ENCODE measurements around the gene SRPK3. TPM values are rescaled to one million over a fixed set of nuclear protein-coding genes. Genes with fewer than 3 reads are reported as not detected.

The SRPK3 gene
- polyA plus RNA-seq, 1 donor (not counting 4 experiments of a cell fraction or from before 2014, with no cell fraction given): 0.10 TPM

- Histone ChIP-seq H2AFZ (ENCODE audit: control insufficient read depth, low read length) (no peak overlapping the region), H3K36me3 (ENCODE audit: control insufficient read depth in 2 of 2, extremely low read depth in 1 of 2, insufficient read depth in 2 of 2, low read length in 2 of 2) (no peaks in the 10 kb centered on the region), H3K4me2 (ENCODE audit: control insufficient read depth, extremely low read depth, insufficient read depth, low read depth, low read length) (no peak overlapping the region), H3K27ac (ENCODE audit: control insufficient read depth, insufficient read depth, low read length) (no peak overlapping the region), H3K4me3 (ENCODE audit: control insufficient read depth in 2 of 3, extremely low read depth in 1 of 3, insufficient read depth in 2 of 3, low read depth in 1 of 3, low read length in 3 of 3) (no peak overlapping the region), H3K9me1 (ENCODE audit: control insufficient read depth, extremely low read depth, insufficient read depth, low read length) (no peaks in the 10 kb centered on the region), H3K9me3 (ENCODE audit: control insufficient read depth, low read depth, low read length) (no peaks in the 10 kb centered on the region), H4K20me1 (ENCODE audit: control insufficient read depth, extremely low read depth, insufficient read depth, low read length) (no peaks in the 10 kb centered on the region), H3K9ac (ENCODE audit: control insufficient read depth, extremely low read depth, insufficient read depth, low read length) (no peak overlapping the region), H3K27me3 (ENCODE audit: control insufficient read depth, extremely low read depth, insufficient read depth, low read length) (no peaks in the 10 kb centered on the region), H3K79me2 (ENCODE audit: control insufficient read depth, insufficient read depth, low read length) (no peaks in the 10 kb centered on the region), H3K4me1 (ENCODE audit: control insufficient read depth, extremely low read depth, insufficient read depth, low read length) (no peaks in the 10 kb centered on the region)
- DNase-seq (ENCODE audit: low read depth, low spot score) (no peak), FAIRE-seq (no peak)
- TF ChIP-seq EZH2 (IDR thresholded peaks at IDR 0.05; ENCODE audit: low read length): no peak
- TF ChIP-seq CTCF (optimal IDR thresholded peaks at IDR 0.05 in 1 of 3, IDR thresholded peaks at IDR 0.05 in 1 of 3, conservative IDR thresholded peaks at IDR 0.05 in 1 of 3; ENCODE audit: extremely low read depth in 1 of 3, insufficient read depth in 2 of 3, low read length in 3 of 3): no peak
- dilution Hi-C loops (cut with MboI; ENCODE audit: extremely low pct_ligation_motif_present, low sequenced_read_pairs): no loop called here
Measured at GRCh38 chrX:153750127-153750774, 30.6 kb upstream of the SRPK3 start.

- no peak for FAIRE-seq
- H3K79me2 ChIP-seq (ENCODE audit: control insufficient read depth, insufficient read depth, low read length): no peaks in the 10 kb centered on the region
Measured at GRCh38 chrX:153755136-153755535, 25.7 kb upstream of the SRPK3 start.

More at GRCh38 chrX:153755136-153755535, 25.7 kb upstream of the SRPK3 start:
- dilution Hi-C loops (cut with MboI; ENCODE audit: extremely low pct_ligation_motif_present, low sequenced_read_pairs): no loop called here
- no peaks in the 10 kb centered on the region for H4K20me1 ChIP-seq (ENCODE audit: control insufficient read depth, extremely low read depth, insufficient read depth, low read length)
- no peaks in the 10 kb centered on the region for H3K9me3 ChIP-seq (ENCODE audit: control insufficient read depth, low read depth, low read length)
- no peaks in the 10 kb centered on the region for H3K27me3 ChIP-seq (ENCODE audit: control insufficient read depth, extremely low read depth, insufficient read depth, low read length)
- DNase-seq (ENCODE audit: low read depth, low spot score): no peak
- H3K4me1 ChIP-seq (ENCODE audit: control insufficient read depth, extremely low read depth, insufficient read depth, low read length): no peaks in the 10 kb centered on the region
- no peak overlapping the region for H3K4me2 ChIP-seq (ENCODE audit: control insufficient read depth, extremely low read depth, insufficient read depth, low read depth, low read length)
- no peaks in the 10 kb centered on the region for H3K9me1 ChIP-seq (ENCODE audit: control insufficient read depth, extremely low read depth, insufficient read depth, low read length)
- H3K4me3 ChIP-seq (ENCODE audit: control insufficient read depth in 2 of 3, extremely low read depth in 1 of 3, insufficient read depth in 2 of 3, low read depth in 1 of 3, low read length in 3 of 3): no peak overlapping the region
- H3K27ac ChIP-seq (ENCODE audit: control insufficient read depth, insufficient read depth, low read length): no peak overlapping the region
- no peaks in the 10 kb centered on the region for H3K36me3 ChIP-seq (ENCODE audit: control insufficient read depth in 2 of 2, extremely low read depth in 1 of 2, insufficient read depth in 2 of 2, low read length in 2 of 2)
- H3K9ac ChIP-seq (ENCODE audit: control insufficient read depth, extremely low read depth, insufficient read depth, low read length): no peak overlapping the region
- no peak overlapping the region for H2AFZ ChIP-seq (ENCODE audit: control insufficient read depth, low read length)
- TF ChIP-seq CTCF (optimal IDR thresholded peaks at IDR 0.05 in 1 of 3, IDR thresholded peaks at IDR 0.05 in 1 of 3, conservative IDR thresholded peaks at IDR 0.05 in 1 of 3; ENCODE audit: extremely low read depth in 1 of 3, insufficient read depth in 2 of 3, low read length in 3 of 3) (no peak), EZH2 (IDR thresholded peaks at IDR 0.05; ENCODE audit: low read length) (no peak)

Measured in keratinocyte (primary cell).